GM18868 (cell line): ENCODE measurements around the gene LRRC52.

Experiments
- ATAC-seq: cut with Tn5 transposase; IDR thresholded peaks from one replicate; pipeline ENCODE4 v1.9.1; 2021; ENCODE audit warnings: mild to moderate bottlenecking, moderate library complexity; ENCODE audit not compliant: unreplicated experiment

The LRRC52 gene

GRCh38 chr1:165536016-165536415 is 7.8 kb upstream of the LRRC52 start:
- ATAC-seq, result no peak

GRCh38 chr1:165537356-165538109 is 6.3 kb upstream of the LRRC52 start:
- ATAC-seq, result no peak

GRCh38 chr1:165539306-165539705 is 4.5 kb upstream of the LRRC52 start:
- ATAC-seq, result no peak

GRCh38 chr1:165539908-165540307 is 3.9 kb upstream of the LRRC52 start:
- ATAC-seq, result no peak

- no peak for ATAC-seq
Measured at GRCh38 chr1:165542015-165542631, 1.7 kb upstream of the LRRC52 start.

- no peak for ATAC-seq
Measured at GRCh38 chr1:165542647-165543046, 1.2 kb upstream of the LRRC52 start.

GRCh38 chr1:165544996-165545395 is 1.2 kb downstream of the LRRC52 start:
- ATAC-seq, result no peak

- no peak for ATAC-seq
Measured at GRCh38 chr1:165545974-165546373, 2.2 kb downstream of the LRRC52 start.

GRCh38 chr1:165549973-165550372 is 6.2 kb downstream of the LRRC52 start:
- ATAC-seq, result no peak

- ATAC-seq, result no peak
Measured at GRCh38 chr1:165551469-165551868, 7.7 kb downstream of the LRRC52 start.

GRCh38 chr1:165560883-165561656 is 17.3 kb downstream of the LRRC52 start:
- no peak for ATAC-seq

- no peak for ATAC-seq
Measured at GRCh38 chr1:165562571-165562970, 18.8 kb downstream of the LRRC52 start.

GRCh38 chr1:165563551-165563950 is 19.8 kb downstream of the LRRC52 start:
- ATAC-seq, result no peak

GRCh38 chr1:165564561-165564960 is 20.8 kb downstream of the LRRC52 start:
- no peak for ATAC-seq

- no peak for ATAC-seq
Measured at GRCh38 chr1:165565751-165566490, 22.1 kb downstream of the LRRC52 start.

GRCh38 chr1:165570078-165570477 is 26.3 kb downstream of the LRRC52 start:
- ATAC-seq, result no peak

- no peak for ATAC-seq
Measured at GRCh38 chr1:165573787-165574186, 30.0 kb downstream of the LRRC52 start.

- ATAC-seq, result no peak
Measured at GRCh38 chr1:165574295-165574694, 30.5 kb downstream of the LRRC52 start.

GRCh38 chr1:165575468-165576099 is 31.8 kb downstream of the LRRC52 start:
- no peak for ATAC-seq

GRCh38 chr1:165576536-165576935 is 32.7 kb downstream of the LRRC52 start:
- no peak for ATAC-seq

- ATAC-seq, result no peak
Measured at GRCh38 chr1:165577707-165578106, 33.9 kb downstream of the LRRC52 start.
